Liver (tissue), 9 donors: ENCODE measurements around the gene SCNN1A. TPM values are rescaled to one million over a fixed set of nuclear protein-coding genes. Genes with fewer than 3 reads are reported as not detected.

ENCODE experiments used
- DNase-seq: peaks from one replicate; pipeline ENCODE4 v3.0.0-alpha.2; 2017; ENCODE audit warnings: low spot score
- H3K27ac ChIP-seq, 2 donors: one replicate each; pipeline ENCODE4 v1.7.0; 2013; ENCODE audit warnings: inconsistent platforms in 2 of 2, low read length in 2 of 2, control low read depth in 1 of 2, low read depth in 1 of 2, mild to moderate bottlenecking in 1 of 2
- H3K27me3 ChIP-seq, 4 donors: one replicate each; pipeline versions ENCODE4 v1.6.1 to v1.7.0; 2013; ENCODE audit warnings: low read length in 3 of 4, inconsistent platforms in 1 of 4, mild to moderate bottlenecking in 1 of 4, moderate library complexity in 1 of 4; ENCODE audit not compliant: control insufficient read depth in 4 of 4, insufficient read depth in 4 of 4
- H3K36me3 ChIP-seq, 4 donors: one replicate each; pipeline versions ENCODE4 v1.6.1 to v1.7.0; 2013; ENCODE audit warnings: low read length in 3 of 4, mild to moderate bottlenecking in 3 of 4, low read depth in 1 of 4, moderate library complexity in 1 of 4; ENCODE audit not compliant: control insufficient read depth in 4 of 4, insufficient read depth in 3 of 4
- H3K4me1 ChIP-seq, 4 donors: one replicate each; pipeline versions ENCODE4 v1.6.1 to v1.7.0; 2013; ENCODE audit warnings: low read length in 3 of 4, mild to moderate bottlenecking in 3 of 4, moderate library complexity in 1 of 4; ENCODE audit not compliant: control insufficient read depth in 4 of 4, insufficient read depth in 4 of 4
- H3K4me3 ChIP-seq, 3 donors: one replicate each; pipeline versions ENCODE4 v1.6.1 to v1.7.0; 2013; ENCODE audit warnings: low read length in 3 of 3, control low read depth in 1 of 3, low read depth in 1 of 3, mild to moderate bottlenecking in 1 of 3
- H3K9ac ChIP-seq, 2 donors: one replicate each; pipeline ENCODE4 v1.7.0; 2013; ENCODE audit warnings: low read length in 2 of 2, mild to moderate bottlenecking in 2 of 2, moderate library complexity in 2 of 2, control low read depth in 1 of 2, low read depth in 1 of 2
- H3K9me3 ChIP-seq, 4 donors: one replicate each; pipeline versions ENCODE4 v1.6.1 to v1.7.0; 2013; ENCODE audit warnings: low read length in 3 of 4; ENCODE audit not compliant: control insufficient read depth in 4 of 4
- EGR1 ChIP-seq, 2 donors: IDR thresholded peaks; 2 replicates each; pipeline ENCODE4 v1.6.1; 2016 to 2018; ENCODE audit warnings: antibody characterized with exemption in 2 of 2, low read depth in 2 of 2
- FOXA1 ChIP-seq: IDR thresholded peaks from 2 replicates; pipeline ENCODE4 v1.6.1; 2016; ENCODE audit warnings: antibody characterized with exemption
- FOXA2 ChIP-seq: IDR thresholded peaks from 2 replicates; pipeline ENCODE4 v1.6.1; 2016; ENCODE audit warnings: antibody characterized with exemption
- GABPA ChIP-seq, 2 donors: IDR thresholded peaks in 1 of 2; conservative IDR thresholded peaks in 1 of 2; 2 replicates each; pipeline ENCODE4 v1.6.1; 2016; ENCODE audit warnings: antibody characterized with exemption in 2 of 2, mild to moderate bottlenecking in 1 of 2, moderate library complexity in 1 of 2
- HNF4G ChIP-seq: IDR thresholded peaks from 2 replicates; pipeline ENCODE4 v1.6.1; 2016; ENCODE audit warnings: antibody characterized with exemption
- NR2F2 ChIP-seq: IDR thresholded peaks from 2 replicates; pipeline ENCODE4 v1.6.1; 2016; ENCODE audit warnings: antibody characterized with exemption
- RAD21 ChIP-seq, 2 donors: IDR thresholded peaks; 2 replicates each; pipeline ENCODE4 v1.6.1; 2016; ENCODE audit warnings: antibody characterized with exemption in 2 of 2, mild to moderate bottlenecking in 2 of 2
- RXRA ChIP-seq, 2 donors: IDR thresholded peaks; 2 replicates each; pipeline ENCODE4 v1.6.1; 2017 to 2018; ENCODE audit warnings: antibody characterized with exemption in 2 of 2, mild to moderate bottlenecking in 1 of 2
- SP1 ChIP-seq: IDR thresholded peaks from 2 replicates; pipeline ENCODE4 v1.6.1; 2018; ENCODE audit warnings: antibody characterized with exemption, mild to moderate bottlenecking
- TAF1 ChIP-seq: conservative IDR thresholded peaks from 2 replicates; pipeline ENCODE4 v1.6.1; 2016; ENCODE audit warnings: antibody characterized with exemption, mild to moderate bottlenecking
- YY1 ChIP-seq: IDR thresholded peaks from 2 replicates; pipeline ENCODE4 v1.6.1; 2016; ENCODE audit warnings: antibody characterized with exemption, mild to moderate bottlenecking
- WGBS: extraction: QIAGEN DNeasy Blood & Tissue Kit; methylation state at CpG from one replicate; pipeline ENCODE4 v1.1.7; 2013; 5-methylcytosine and 5-hydroxymethylcytosine counted together
- polyA plus RNA-seq, 2 donors: library from polyadenylated mRNA; stranded (reverse) in 1 of 2; unstranded in 1 of 2; fragments of 200-250 nt in 1 of 2; fragments of >200 nt in 1 of 2; fragmentation: Nextera tagmentation in 1 of 2; extraction: Ambion mirVana in 1 of 2; gene quantifications; one replicate each; pipeline versions ENCODE4 v1.2.1 to v1.2.3, GENCODE V29; 2013 to 2015
- total RNA-seq, 2 donors: library from RNA; depleted of rRNA; stranded (reverse); fragments of >200 nt; gene quantifications; one replicate each; pipeline ENCODE4 v1.2.3, GENCODE V29; 2014
- TF ChIP-seq, protein P1 (sequence below): fragments of 150-350 bp; IDR thresholded peaks from 2 replicates; pipeline ENCODE4 v1.5.1; 2017; ENCODE audit warnings: improper control_type of control experiment, low read depth, low read length; ENCODE audit not compliant: missing input control
- TF ChIP-seq, protein P2 (sequence below): IDR thresholded peaks from 2 replicates; pipeline ENCODE4 v1.6.1; 2016; ENCODE audit warnings: antibody characterized with exemption
- TF ChIP-seq, protein P3 (sequence below): IDR thresholded peaks from 2 replicates; pipeline ENCODE4 v1.6.1; 2016; ENCODE audit warnings: antibody characterized with exemption
- TF ChIP-seq, protein P4 (sequence below): IDR thresholded peaks from 2 replicates; pipeline ENCODE4 v1.6.1; 2016; ENCODE audit warnings: antibody characterized with exemption, mild to moderate bottlenecking
- TF ChIP-seq, protein P5 (sequence below): IDR thresholded peaks from 2 replicates; pipeline ENCODE4 v1.6.1; 2016; ENCODE audit warnings: antibody characterized with exemption
- donor health status: healthy.
- donor health status: healthy.
- donor health status: healthy.
- donor health status: healthy.
- donor health status: healthy.

The SCNN1A gene
- total and polyA plus RNA-seq, 4 donors: 0.47 to 7.7 (median 2.9) TPM

DNA sequence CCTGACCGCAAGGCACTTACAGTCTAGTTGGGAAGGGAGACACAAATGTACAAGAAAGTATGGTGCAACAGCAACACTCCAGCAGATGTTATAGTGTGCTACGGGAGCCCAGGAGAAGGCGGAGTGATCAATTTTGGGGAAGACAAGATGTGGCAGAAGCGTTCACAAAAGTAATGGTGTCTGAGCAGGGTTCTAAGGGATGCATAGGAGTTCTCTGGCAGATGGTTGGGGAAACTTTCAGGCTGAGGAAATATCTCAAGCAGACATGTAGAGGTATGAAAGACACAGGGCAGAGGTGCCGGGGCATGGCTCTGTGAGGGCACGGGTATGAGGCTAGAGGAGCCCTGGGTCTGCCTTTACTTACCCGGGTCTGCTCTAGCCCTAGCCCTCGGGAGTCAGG is 28.4 kb downstream of the SCNN1A start:
- H3K9me3 ChIP-seq: no peaks in the 10 kb centered on the region
- 89% methylated on average over 8 of the region's 8 CpGs for WGBS
- H3K9ac ChIP-seq: no peak overlapping the region

More for the DNA sequence above, 28.4 kb downstream of the SCNN1A start:
- no peak for DNase-seq
- Histone ChIP-seq H3K4me3 (no peak overlapping the region), H3K27ac (peak overlapping the region; percentile 19 to 32), H3K36me3 (no peaks in the 10 kb centered on the region), H3K4me1 (peaks cover 0 to 10% (median 7%) of the 10 kb centered on the region in 4 donors), H3K27me3 (no peaks in the 10 kb centered on the region)
- TF ChIP-seq FOXA1 (no peak), NR2F2 (no peak), GABPA (IDR thresholded peaks at IDR 0.05 in 1 of 2, conservative IDR thresholded peaks at IDR 0.05 in 1 of 2) (no peak), RAD21 (IDR thresholded peaks at IDR 0.05) (no peak), EGR1 (IDR thresholded peaks at IDR 0.05; ENCODE audit: low read depth in 2 of 2) (no peak), SP1 (no peak), FOXA2 (no peak), RXRA (IDR thresholded peaks at IDR 0.05) (no peak), HNF4G (no peak), YY1 (no peak), TAF1 (no peak)
- TF ChIP-seq, protein P1, sequence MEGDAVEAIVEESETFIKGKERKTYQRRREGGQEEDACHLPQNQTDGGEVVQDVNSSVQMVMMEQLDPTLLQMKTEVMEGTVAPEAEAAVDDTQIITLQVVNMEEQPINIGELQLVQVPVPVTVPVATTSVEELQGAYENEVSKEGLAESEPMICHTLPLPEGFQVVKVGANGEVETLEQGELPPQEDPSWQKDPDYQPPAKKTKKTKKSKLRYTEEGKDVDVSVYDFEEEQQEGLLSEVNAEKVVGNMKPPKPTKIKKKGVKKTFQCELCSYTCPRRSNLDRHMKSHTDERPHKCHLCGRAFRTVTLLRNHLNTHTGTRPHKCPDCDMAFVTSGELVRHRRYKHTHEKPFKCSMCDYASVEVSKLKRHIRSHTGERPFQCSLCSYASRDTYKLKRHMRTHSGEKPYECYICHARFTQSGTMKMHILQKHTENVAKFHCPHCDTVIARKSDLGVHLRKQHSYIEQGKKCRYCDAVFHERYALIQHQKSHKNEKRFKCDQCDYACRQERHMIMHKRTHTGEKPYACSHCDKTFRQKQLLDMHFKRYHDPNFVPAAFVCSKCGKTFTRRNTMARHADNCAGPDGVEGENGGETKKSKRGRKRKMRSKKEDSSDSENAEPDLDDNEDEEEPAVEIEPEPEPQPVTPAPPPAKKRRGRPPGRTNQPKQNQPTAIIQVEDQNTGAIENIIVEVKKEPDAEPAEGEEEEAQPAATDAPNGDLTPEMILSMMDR: no peak
- TF ChIP-seq, protein P2, sequence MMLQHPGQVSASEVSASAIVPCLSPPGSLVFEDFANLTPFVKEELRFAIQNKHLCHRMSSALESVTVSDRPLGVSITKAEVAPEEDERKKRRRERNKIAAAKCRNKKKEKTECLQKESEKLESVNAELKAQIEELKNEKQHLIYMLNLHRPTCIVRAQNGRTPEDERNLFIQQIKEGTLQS: no peak
- TF ChIP-seq, protein P3, sequence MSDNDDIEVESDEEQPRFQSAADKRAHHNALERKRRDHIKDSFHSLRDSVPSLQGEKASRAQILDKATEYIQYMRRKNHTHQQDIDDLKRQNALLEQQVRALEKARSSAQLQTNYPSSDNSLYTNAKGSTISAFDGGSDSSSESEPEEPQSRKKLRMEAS: no peak
- TF ChIP-seq, protein P4, sequence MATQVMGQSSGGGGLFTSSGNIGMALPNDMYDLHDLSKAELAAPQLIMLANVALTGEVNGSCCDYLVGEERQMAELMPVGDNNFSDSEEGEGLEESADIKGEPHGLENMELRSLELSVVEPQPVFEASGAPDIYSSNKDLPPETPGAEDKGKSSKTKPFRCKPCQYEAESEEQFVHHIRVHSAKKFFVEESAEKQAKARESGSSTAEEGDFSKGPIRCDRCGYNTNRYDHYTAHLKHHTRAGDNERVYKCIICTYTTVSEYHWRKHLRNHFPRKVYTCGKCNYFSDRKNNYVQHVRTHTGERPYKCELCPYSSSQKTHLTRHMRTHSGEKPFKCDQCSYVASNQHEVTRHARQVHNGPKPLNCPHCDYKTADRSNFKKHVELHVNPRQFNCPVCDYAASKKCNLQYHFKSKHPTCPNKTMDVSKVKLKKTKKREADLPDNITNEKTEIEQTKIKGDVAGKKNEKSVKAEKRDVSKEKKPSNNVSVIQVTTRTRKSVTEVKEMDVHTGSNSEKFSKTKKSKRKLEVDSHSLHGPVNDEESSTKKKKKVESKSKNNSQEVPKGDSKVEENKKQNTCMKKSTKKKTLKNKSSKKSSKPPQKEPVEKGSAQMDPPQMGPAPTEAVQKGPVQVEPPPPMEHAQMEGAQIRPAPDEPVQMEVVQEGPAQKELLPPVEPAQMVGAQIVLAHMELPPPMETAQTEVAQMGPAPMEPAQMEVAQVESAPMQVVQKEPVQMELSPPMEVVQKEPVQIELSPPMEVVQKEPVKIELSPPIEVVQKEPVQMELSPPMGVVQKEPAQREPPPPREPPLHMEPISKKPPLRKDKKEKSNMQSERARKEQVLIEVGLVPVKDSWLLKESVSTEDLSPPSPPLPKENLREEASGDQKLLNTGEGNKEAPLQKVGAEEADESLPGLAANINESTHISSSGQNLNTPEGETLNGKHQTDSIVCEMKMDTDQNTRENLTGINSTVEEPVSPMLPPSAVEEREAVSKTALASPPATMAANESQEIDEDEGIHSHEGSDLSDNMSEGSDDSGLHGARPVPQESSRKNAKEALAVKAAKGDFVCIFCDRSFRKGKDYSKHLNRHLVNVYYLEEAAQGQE: no peak
- TF ChIP-seq, protein P5, sequence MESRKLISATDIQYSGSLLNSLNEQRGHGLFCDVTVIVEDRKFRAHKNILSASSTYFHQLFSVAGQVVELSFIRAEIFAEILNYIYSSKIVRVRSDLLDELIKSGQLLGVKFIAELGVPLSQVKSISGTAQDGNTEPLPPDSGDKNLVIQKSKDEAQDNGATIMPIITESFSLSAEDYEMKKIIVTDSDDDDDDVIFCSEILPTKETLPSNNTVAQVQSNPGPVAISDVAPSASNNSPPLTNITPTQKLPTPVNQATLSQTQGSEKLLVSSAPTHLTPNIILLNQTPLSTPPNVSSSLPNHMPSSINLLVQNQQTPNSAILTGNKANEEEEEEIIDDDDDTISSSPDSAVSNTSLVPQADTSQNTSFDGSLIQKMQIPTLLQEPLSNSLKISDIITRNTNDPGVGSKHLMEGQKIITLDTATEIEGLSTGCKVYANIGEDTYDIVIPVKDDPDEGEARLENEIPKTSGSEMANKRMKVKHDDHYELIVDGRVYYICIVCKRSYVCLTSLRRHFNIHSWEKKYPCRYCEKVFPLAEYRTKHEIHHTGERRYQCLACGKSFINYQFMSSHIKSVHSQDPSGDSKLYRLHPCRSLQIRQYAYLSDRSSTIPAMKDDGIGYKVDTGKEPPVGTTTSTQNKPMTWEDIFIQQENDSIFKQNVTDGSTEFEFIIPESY: no peak
